NCI-H345 (cell line): ENCODE data around the gene CEP126.
"Not testable (repeated sequence)": the region's sequence is repeated elsewhere in the genome, so short reads cannot be mapped to it uniquely, and the experiment has no call there.

Experiments used
- DNase-seq: peaks from one replicate; lab custom pipeline; 2025; lab: John Stamatoyannopoulos, UW

Gene CEP126

GRCh38 chr11:101940901-101941520 is 26.2 kb downstream of the CEP126 start:
- no peak for DNase-seq

GRCh38 chr11:101944923-101945322 is 30.1 kb downstream of the CEP126 start:
- DNase-seq = peak; percentile 2

- no peak for DNase-seq
Measured at GRCh38 chr11:101945448-101945847, 30.6 kb downstream of the CEP126 start.

DNA sequence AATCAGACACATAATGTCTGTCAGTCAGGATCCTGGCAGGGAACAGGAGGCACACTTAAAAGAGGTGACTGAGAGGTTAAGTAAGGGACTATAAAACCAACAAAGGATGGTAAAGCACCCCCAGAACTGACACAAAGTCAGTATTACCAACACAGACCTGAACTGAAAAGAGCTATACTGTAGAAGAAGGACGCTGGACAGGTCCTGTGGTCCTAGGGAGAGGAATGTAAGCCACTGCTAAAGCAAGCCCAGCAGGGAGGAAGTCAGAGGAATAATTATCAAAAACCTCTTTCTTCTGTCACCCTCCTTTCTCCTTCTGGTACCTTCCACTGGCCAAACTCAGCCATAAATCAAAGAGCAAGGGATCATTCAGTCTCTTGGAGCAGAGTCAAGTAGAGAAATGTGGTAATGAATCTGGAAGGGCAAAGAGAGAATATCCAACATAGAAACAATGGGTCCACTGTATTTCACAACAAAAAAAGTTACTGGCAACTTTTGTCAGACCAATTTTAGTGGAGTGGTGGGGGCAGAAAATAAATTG is 34.9 kb downstream of the CEP126 start:
- DNase-seq = no peak

DNA sequence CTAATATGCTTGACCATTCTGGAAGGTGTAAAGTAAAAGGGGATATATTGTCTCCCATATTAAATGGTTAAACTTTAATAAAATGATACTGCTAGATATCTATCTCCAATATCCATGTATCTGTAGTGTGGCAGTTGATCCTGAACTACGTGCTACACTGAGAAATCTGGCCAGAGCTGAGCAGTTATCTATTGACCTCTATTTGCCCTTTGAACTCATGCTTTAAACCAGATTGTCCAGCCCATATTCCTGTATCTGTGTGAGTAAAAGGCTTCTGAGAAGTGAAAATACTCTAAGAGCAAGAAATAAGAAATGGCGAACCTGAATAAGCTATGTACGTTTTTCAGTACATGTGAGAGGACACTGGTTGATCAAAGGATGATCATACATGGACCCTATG is 40.5 kb downstream of the CEP126 start:
- no peak for DNase-seq

DNA sequence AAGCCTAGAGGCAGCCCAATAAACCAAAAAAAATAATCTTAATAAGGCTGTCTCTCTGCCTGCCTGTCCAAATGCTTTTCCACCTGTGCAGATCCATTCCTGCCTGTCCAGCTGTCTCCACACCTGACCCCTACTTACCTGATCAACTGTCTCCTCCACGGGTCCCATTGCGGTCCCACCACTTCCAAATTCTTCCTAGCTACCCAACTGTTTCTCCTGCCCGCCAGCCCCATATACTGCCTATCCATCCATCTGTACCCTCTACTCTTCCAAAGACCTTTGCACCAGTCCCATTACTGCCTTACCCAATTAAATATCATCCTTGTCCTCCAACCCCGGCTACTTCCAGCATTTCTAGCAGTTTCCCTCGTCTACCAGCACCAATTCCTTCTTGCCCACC is 40.9 kb downstream of the CEP126 start:
- no peak for DNase-seq

DNA sequence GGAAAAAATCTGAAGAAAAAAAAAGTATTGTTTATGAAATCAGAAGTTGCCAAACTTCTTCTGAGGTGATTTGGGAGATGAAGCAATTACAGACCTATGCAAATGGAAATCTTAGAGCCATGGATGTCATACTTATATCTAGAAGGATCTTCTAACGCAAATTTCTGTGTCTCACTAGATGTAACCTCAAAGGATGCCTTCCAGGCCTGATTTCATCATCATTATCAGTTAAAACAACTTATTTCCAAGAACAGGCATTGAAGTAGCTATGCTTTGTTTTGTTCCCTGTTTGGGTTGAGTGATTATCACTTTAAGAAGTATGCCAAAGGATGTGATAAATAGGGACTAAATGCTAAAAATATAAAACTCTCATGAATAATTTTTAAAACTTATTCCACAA is 45.4 kb downstream of the CEP126 start:
- no peak for DNase-seq

GRCh38 chr11:101964200-101964599 is 49.4 kb downstream of the CEP126 start:
- not testable (repeated sequence) for DNase-seq

DNA sequence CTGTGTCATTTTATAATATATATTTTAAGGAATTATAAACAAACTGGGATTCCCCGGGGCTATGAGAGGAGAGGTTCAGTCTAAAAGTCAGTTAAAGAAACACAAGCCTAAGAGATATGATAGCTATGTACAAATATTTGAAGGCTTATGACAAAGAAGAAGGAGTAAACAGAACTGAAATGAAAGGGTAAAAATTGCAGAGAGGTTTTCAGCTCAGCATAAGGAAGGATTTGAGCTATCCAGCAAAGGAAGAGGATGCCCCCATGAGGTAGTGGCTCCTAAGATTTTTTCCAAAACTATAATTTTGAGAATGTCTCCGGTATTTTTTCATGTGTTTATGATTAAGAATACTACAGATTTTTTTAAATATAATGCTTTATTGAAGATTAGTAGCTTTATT is 59.4 kb downstream of the CEP126 start:
- no peak for DNase-seq

- no peak for DNase-seq
Measured at GRCh38 chr11:101974771-101975170, 60.0 kb downstream of the CEP126 start.

DNA sequence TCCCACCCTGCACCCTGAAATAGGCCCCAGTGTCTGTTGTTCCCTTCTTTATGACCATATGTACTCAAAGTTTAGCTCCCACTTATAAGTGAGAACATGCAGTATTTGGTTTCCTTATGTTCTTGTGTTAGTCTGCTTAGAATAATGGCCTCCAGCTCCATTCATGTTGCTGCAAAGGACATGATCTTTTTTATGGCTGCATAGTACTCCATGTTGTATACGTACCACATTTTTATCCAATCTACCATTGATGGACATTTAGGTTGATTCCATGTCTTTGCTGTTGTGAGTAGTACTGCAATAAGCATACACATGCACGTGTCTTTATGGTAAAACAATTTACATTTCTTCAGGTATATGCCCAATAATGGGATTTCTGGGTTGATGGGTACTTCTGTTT is 60.9 kb downstream of the CEP126 start:
- DNase-seq = no peak

DNA sequence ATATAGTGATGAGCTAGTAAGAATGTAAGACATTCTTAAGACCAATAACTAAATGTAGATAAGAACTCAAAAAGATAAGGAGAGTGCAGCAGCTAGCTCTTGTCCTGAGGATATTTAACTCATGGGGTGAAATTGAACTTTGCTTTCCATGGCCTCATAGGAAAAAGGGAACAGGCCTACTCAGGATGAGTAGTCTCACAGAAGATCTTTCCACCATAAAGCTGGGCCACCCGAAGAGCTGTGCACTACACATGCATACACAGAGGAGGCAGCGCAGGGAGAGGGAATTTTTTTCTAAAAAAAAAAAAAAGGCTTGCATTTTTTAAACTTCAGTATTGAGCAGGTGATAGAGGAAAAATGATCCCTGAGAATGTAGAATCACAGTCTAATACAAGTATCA is 72.6 kb downstream of the CEP126 start:
- DNase-seq = no peak

DNA sequence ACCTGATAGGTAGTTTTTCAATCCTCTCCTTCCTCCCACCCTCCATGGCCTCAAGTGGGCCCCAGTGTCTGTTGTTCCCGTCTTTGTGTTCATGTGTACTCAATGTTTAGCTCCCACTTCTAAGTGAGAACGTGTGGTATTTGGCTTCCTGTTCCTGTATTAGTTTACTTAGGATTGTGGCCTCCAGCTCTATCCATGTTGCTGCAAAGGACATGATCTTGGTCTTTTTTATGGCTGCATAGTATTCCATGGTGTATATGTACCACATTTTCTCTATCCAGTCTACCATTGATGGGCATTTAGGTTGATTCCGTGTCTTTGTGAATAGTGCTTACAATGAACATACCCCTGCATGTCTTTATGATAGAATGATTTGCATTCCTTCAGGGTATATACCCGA is 78.4 kb downstream of the CEP126 start:
- DNase-seq = no peak

- not testable (repeated sequence) for DNase-seq
Measured at GRCh38 chr11:101994052-101994469, 79.3 kb downstream of the CEP126 start.

DNA sequence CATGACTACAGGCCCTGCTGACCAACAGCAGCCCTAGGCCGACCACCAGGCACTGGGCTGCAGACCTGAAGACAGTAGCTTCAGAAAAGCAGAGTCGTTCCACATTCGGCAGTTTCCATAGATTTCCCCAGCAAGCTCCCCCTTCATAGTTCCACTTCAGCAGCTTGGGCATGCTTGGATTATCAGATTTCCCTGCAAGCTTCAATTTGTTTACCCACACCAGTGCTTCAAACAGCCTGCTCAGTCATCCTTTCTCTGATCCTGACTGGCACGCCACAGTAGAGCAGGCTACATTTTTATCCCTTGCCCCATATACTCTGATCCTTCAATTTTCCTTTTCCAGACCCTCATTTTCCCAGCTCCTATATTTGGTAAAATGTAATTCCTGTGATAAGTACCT is 81.3 kb downstream of the CEP126 start:
- no peak for DNase-seq

DNA sequence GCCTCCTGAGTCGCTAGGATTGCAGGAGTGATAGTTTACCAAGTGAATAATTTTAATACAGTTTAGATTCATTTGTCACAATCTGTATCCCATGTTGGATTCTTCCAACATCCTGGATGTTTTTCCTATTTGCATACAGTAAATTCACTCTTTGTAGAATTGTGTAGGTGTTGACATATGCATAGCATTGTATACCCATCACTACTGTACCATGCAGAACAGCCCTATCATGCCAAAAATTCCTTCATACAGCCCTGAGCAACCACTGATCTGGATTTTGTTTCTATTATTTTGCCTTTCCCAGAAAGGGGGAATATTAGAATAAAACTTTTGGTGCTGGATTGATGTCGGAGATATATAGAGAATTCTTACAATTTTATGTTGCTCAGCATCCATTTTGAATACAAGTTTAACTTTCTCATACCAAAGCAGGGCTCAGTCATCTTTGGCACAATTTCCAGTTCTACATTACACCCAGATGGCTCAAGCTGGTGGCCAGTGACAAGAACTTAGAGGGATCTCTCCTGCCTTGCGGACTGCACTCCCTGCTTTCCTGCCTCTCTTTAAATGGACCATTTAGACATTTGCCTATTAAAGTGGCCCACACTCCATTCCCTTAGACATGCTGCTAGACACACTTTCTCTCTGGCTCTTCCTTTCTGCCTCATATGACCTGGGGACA is 87.0 kb downstream of the CEP126 start:
- DNase-seq = no peak

DNA sequence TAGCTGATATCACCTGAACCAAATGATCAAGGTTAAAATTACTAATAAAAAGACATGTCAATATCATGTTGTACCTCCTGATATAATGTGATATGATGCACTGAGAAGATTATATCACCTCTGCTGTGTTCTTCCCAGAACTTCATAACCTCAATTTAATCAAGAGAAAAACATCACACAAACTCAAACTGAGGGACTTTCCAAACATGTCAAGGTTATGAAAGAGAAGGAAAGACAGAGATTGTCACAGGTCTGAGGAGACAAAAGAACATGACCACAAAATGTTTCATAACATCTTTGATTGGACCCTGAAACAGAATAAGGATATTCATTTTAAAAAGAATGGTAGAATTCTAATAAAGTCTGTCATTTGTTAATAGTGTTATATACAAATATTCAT is 89.4 kb downstream of the CEP126 start:
- DNase-seq = no peak

DNA sequence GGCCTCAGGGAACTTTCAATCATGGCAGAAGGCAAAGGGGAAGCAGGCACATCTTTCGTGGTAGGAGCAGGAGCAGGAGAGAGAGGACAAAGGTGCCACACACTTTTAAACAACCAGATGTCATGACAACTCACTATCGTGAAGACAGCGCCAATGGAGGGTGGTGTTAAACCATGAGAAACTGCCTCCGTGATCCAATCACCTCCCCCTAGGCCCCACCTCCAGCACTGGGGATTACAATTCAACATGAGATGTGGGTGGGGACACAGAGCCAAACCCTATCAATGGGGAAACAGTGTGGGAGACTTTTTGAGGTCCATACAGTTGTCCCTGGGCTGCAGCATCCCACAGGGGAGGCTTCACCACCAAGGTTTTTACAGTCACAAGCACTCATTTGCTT is 90.5 kb downstream of the CEP126 start:
- no peak for DNase-seq

DNA sequence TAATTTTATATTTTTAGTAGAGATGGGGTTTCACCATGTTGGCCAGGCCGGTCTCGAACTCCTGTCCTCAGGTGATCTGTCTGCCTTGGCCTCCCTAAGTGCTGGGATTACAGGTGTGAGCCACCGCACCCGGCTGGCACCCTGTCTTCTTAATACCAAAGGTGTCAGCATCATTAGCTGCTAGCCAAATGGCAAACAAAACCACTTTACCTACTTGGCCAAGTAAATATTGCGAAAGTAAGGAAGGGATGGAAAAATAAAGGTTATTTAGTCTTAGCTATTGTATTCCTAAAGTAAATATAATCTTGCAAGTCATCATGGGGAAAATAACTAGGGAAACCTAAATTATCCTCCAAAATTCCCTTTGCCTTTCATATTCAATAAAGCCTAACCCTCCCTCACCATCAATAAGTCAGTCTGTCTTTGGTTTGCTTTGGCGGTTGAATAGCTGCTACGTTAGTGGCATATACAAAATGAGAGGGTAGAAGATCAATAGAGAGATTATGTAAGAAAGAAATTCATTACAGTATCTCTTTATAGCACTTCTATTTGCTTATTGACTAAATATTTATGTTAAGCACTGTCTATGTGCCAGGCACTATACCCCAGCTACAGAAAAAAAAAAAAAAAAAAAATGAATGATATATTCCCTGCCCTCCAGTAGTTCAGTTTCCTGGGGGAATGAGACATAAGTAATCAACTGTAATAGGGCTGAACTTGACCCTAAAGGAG is 92.2 kb downstream of the CEP126 start:
- DNase-seq = no peak

- DNase-seq = peak; percentile 75
Measured at GRCh38 chr11:102007567-102008437, 93.0 kb downstream of the CEP126 start.

DNA sequence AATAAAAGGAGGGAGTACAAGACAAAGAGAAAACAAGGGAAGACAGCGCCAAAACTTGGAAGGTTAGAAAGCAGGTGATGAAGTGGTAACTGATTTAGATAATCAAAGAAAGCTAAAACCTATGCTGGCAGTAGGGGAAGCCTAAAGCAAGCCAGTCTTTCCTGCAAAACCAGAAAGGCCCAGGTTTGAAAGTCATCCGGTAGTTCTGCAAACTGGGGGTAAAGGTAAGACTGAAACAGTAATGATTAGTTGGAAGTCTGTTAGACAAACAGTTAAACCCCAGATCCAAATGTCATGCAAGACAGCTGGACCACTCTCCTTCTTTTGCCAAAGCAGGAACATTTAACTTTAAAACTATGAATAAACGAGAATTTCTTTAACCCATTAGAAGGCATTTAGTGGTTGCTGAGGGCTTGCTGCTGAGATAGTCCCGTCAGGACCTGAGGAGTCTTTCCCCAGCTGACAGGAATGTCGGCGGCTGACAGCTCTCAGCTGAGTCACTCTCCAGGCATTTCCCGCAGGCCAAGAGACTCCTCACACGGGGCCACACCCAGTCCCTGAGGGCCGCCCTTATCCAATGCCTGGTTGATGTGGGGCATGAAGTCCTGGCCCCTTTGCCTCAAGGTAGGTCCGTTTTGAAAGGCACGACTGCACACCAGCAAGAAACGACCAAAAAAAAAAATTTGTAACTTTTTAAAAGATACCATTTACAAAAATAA is 96.1 kb downstream of the CEP126 start:
- no peak for DNase-seq
